HCT116 (cell line): ENCODE measurements around the gene ZBTB16. TPM values are rescaled to one million over a fixed set of nuclear protein-coding genes. Genes with fewer than 3 reads are reported as not detected.

ENCODE experiments used
- ATAC-seq: fragments of 200-7000 bp; cut with Tn5 transposase; 2 replicates; pipeline ENCODE4 v1.9.1; 2020; ENCODE audit warnings: mild to moderate bottlenecking, moderate library complexity
- BruUV-seq: library from RNA; stranded (reverse); fragments of 400-500 nt; replicated peaks from 2 replicates; lab custom pipeline; 2021; lab: Mats Ljungman, UMichigan
- CTCF ChIA-PET: fragments of 300-600 bp; sonication (Branson Sonifier 250); formaldehyde crosslinking; loops from one replicate; lab custom pipeline; 2021; ENCODE audit warnings: antibody characterized with exemption; lab: Charles Lee
- POLR2A ChIA-PET: fragments of 300-600, 350-600 bp; sonication (Branson Sonifier 250); formaldehyde crosslinking; loops from one replicate; lab custom pipeline; 2021; ENCODE audit warnings: antibody characterized with exemption; lab: Charles Lee
- RAD21 ChIA-PET, 2 experiments: fragments of 300-600 bp; sonication (Branson Sonifier 250); formaldehyde crosslinking; loops; one replicate each; lab custom pipeline; 2023; ENCODE audit warnings: low total read pairs in 2 of 2; ENCODE audit not compliant: uncharacterized antibody in 2 of 2, unreplicated experiment in 2 of 2, low non-redundant PET in 1 of 2; lab: Charles Lee
- DNase-seq: peaks from one replicate; pipeline ENCODE4 v3.0.0-alpha.2; 2010; ENCODE audit warnings: low read depth, low spot score
- H2AFZ ChIP-seq: fragments of 200-600 bp; shearing (Covaris generic), sonication (generic); 2 replicates; pipeline ENCODE4 v1.6.1; 2017; ENCODE audit warnings: low read depth, mixed run types, mixed read lengths, antibody characterized with exemption, low read length; ENCODE audit not compliant: poor library complexity, severe bottlenecking
- H3K27ac ChIP-seq: 2 replicates; pipeline ENCODE4 v1.5.1; 2012; ENCODE audit warnings: low read depth, low read length
- H3K27me3 ChIP-seq: fragments of 200-600 bp; sonication (generic); 2 replicates; pipeline ENCODE4 v1.6.1; 2016; ENCODE audit warnings: mixed run types, low read length, mixed read lengths; ENCODE audit not compliant: insufficient read depth
- H3K36me3 ChIP-seq, 2 experiments: fragments of 200-500 bp in 1 of 2; fragments of 200-600 bp in 1 of 2; sonication (Bioruptor generic) in 1 of 2; sonication (generic) in 1 of 2; 2 replicates each; pipeline versions ENCODE4 v1.5.1 to v1.6.1; 2014 to 2016; ENCODE audit warnings: low read length in 2 of 2, inconsistent platforms in 1 of 2, mixed read lengths in 1 of 2, mixed run types in 1 of 2; ENCODE audit not compliant: insufficient read depth in 2 of 2, control insufficient read depth in 1 of 2
- H3K4me1 ChIP-seq, 2 experiments: fragments of 200-600 bp in 1 of 2; sonication (generic) in 1 of 2; 2 replicates each; pipeline versions ENCODE4 v1.5.1 to v1.6.1; 2012 to 2017; ENCODE audit warnings: low read length in 2 of 2, inconsistent platforms in 1 of 2, mild to moderate bottlenecking in 1 of 2, mixed read lengths in 1 of 2, mixed run types in 1 of 2, moderate library complexity in 1 of 2; ENCODE audit not compliant: insufficient read depth in 2 of 2, control insufficient read depth in 1 of 2
- H3K4me2 ChIP-seq: fragments of 200-600 bp; sonication (generic); 2 replicates; pipeline ENCODE4 v1.6.1; 2017; ENCODE audit warnings: mixed run types, low read length, mixed read lengths
- H3K4me3 ChIP-seq, 2 experiments: fragments of 200-600 bp in 1 of 2; sonication (generic) in 1 of 2; replicated peaks in 1 of 2; 2 replicates each; pipeline ENCODE4 v1.5.1; 2011 to 2016; ENCODE audit warnings: low read length in 2 of 2, control low read depth in 1 of 2, low read depth in 1 of 2, mild to moderate bottlenecking in 1 of 2, mixed read lengths in 1 of 2, mixed run types in 1 of 2
- H3K79me2 ChIP-seq: fragments of 200-600 bp; sonication (generic); 2 replicates; pipeline ENCODE4 v1.6.1; 2017; ENCODE audit warnings: mild to moderate bottlenecking, mixed run types, low read length, moderate library complexity, mixed read lengths; ENCODE audit not compliant: insufficient read depth
- H3K9ac ChIP-seq: fragments of 200-600 bp; sonication (generic); 2 replicates; pipeline ENCODE4 v1.6.1; 2016; ENCODE audit warnings: low read length, mixed read lengths
- H3K9me2 ChIP-seq: fragments of 200-600 bp; sonication (generic), shearing (Covaris generic); 2 replicates; pipeline ENCODE4 v1.6.1; 2017; ENCODE audit warnings: mixed run types, mild to moderate bottlenecking, moderate library complexity; ENCODE audit not compliant: insufficient read depth
- H3K9me3 ChIP-seq, 2 experiments: fragments of 200-500 bp in 1 of 2; fragments of 200-600 bp in 1 of 2; sonication (Bioruptor generic) in 1 of 2; sonication (generic) in 1 of 2; 2 replicates each; pipeline ENCODE4 v1.6.1; 2014 to 2017; ENCODE audit warnings: low read length in 2 of 2, mixed read lengths in 2 of 2, inconsistent platforms in 1 of 2, low read depth in 1 of 2, mild to moderate bottlenecking in 1 of 2, mixed run types in 1 of 2, moderate library complexity in 1 of 2; ENCODE audit not compliant: control insufficient read depth in 1 of 2, insufficient read depth in 1 of 2
- H4K20me1 ChIP-seq: fragments of 200-600 bp; sonication (generic), shearing (Covaris generic); 2 replicates; pipeline ENCODE4 v1.6.1; 2017; ENCODE audit warnings: mixed run types, mild to moderate bottlenecking, moderate library complexity; ENCODE audit not compliant: insufficient read depth
- CBX3 ChIP-seq: IDR thresholded peaks from 2 replicates; pipeline ENCODE4 v1.6.1; 2012; ENCODE audit warnings: low read depth
- CEBPB ChIP-seq: IDR thresholded peaks from 2 replicates; pipeline ENCODE4 v1.6.1; 2012; ENCODE audit warnings: low read depth
- CTCF ChIP-seq, 3 experiments: fragments of 200-600 bp in 1 of 3; sonication (generic) in 1 of 3; IDR thresholded peaks in 2 of 3; conservative IDR thresholded peaks in 1 of 3; 2 replicates each; pipeline ENCODE4 v1.5.1; 2012 to 2017; ENCODE audit warnings: low read depth in 2 of 3, low read length in 2 of 3, antibody characterized with exemption in 1 of 3, borderline replicate concordance in 1 of 3, control low read depth in 1 of 3, mild to moderate bottlenecking in 1 of 3, mixed read lengths in 1 of 3, mixed run types in 1 of 3, moderate library complexity in 1 of 3; ENCODE audit not compliant: insufficient read depth in 1 of 3
- EGR1 ChIP-seq: IDR thresholded peaks from 2 replicates; pipeline ENCODE4 v1.6.1; 2012; ENCODE audit warnings: low read depth
- EZH2 ChIP-seq: fragments of 200-600 bp; sonication (generic); IDR thresholded peaks from 2 replicates; pipeline ENCODE4 v1.6.1; 2017; ENCODE audit warnings: antibody characterized with exemption, mixed run types
- EZH2phosphoT487 ChIP-seq: fragments of 200-600 bp; IDR thresholded peaks from 2 replicates; pipeline ENCODE4 v1.6.1; 2018; ENCODE audit warnings: antibody characterized with exemption, borderline replicate concordance
- MAX ChIP-seq: IDR thresholded peaks from 2 replicates; pipeline ENCODE4 v1.6.1; 2012
- RAD21 ChIP-seq: IDR thresholded peaks from 2 replicates; pipeline ENCODE4 v1.6.1; 2012; ENCODE audit warnings: low read depth, mild to moderate bottlenecking
- SIN3A ChIP-seq: IDR thresholded peaks from 2 replicates; pipeline ENCODE4 v1.6.1; 2012; ENCODE audit warnings: low read depth
- SRF ChIP-seq: IDR thresholded peaks from 2 replicates; pipeline ENCODE4 v1.6.1; 2012; ENCODE audit warnings: low read depth
- ZBTB33 ChIP-seq: IDR thresholded peaks from 2 replicates; pipeline ENCODE4 v1.6.1; 2011; ENCODE audit warnings: mild to moderate bottlenecking, low read length, moderate library complexity; ENCODE audit not compliant: insufficient replicate concordance; ENCODE audit errors: extremely low read depth
- ZFX ChIP-seq: fragments of 450-650 bp; IDR thresholded peaks from 2 replicates; pipeline ENCODE4 v1.6.1; 2017
- ZNF274 ChIP-seq: fragments of 200-500 bp; sonication (Bioruptor generic); IDR thresholded peaks from 2 replicates; pipeline ENCODE4 v1.6.1; 2014; ENCODE audit warnings: mild to moderate bottlenecking, low read depth, low read length, inconsistent platforms
- intact Hi-C: fragments of 100-400 bp; cut with micrococcal nuclease; formaldehyde crosslinking; loops from 2 replicates; pipeline ENCODE4 v1.10.0; 2022
- total RNA-seq: library from RNA; stranded (reverse); gene quantifications from one replicate; pipeline ENCODE4 v1.2.1, GENCODE V29; 2021; ENCODE audit not compliant: unreplicated experiment

The ZBTB16 gene
- total RNA-seq, 1 experiment from 2014 or later: 0.30 TPM

- Histone ChIP-seq H3K4me1 (no peaks in the 10 kb centered on the region; a peak in 1 of 4 replicates), H3K36me3 (no peaks in the 10 kb centered on the region), H3K4me2 (no peak overlapping the region), H3K79me2 (no peaks in the 10 kb centered on the region), H3K9me2 (no peaks in the 10 kb centered on the region), H3K27ac (no peak overlapping the region), H3K9ac (no peak overlapping the region), H4K20me1 (no peaks in the 10 kb centered on the region), H3K9me3 (no peaks in the 10 kb centered on the region), H3K4me3 (no peak overlapping the region), H3K27me3 (peaks cover 2% of the 10 kb centered on the region; the same call in 1 of the 2 replicates), H2AFZ (no peak overlapping the region)
- DNase-seq: no peak
- ChIA-PET RAD21 (no interaction called here), CTCF (no interaction called here), POLR2A (no interaction called here)
- intact Hi-C loops: no loop called here
- no peak for TF ChIP-seq ZFX
- TF ChIP-seq MAX: no peak
- TF ChIP-seq RAD21: no peak
- no peak for TF ChIP-seq ZNF274
- TF ChIP-seq CEBPB: no peak
- no peak for TF ChIP-seq CBX3
- no peak for TF ChIP-seq EZH2
- no peak for TF ChIP-seq CTCF (IDR thresholded peaks at IDR 0.05 in 2 of 3, conservative IDR thresholded peaks at IDR 0.05 in 1 of 3; ENCODE audit: borderline replicate concordance in 1 of 3, insufficient read depth in 1 of 3, low read depth in 2 of 3, low read length in 2 of 3)
- no peak for TF ChIP-seq EZH2phosphoT487
- no peak for TF ChIP-seq SRF
- TF ChIP-seq EGR1: no peak
- no peak for TF ChIP-seq SIN3A
- no peak for TF ChIP-seq ZBTB33
- ATAC-seq: no peak
- BruUV-seq: no TSS peak
These were observed 9.1 kb upstream of the ZBTB16 start for GRCh38 chr11:114050258-114050927.
